GM11168 (cell line): Measurements from ENCODE around the gene CDH13.

Experiments
- in situ Hi-C: fragments of 300-500 bp; cut with MboI; formaldehyde crosslinking; loops from one replicate; pipeline ENCODE4 v1.12.0; 2022; ENCODE audit warnings: low sequenced_read_pairs; ENCODE audit not compliant: unreplicated experiment

Gene CDH13

DNA sequence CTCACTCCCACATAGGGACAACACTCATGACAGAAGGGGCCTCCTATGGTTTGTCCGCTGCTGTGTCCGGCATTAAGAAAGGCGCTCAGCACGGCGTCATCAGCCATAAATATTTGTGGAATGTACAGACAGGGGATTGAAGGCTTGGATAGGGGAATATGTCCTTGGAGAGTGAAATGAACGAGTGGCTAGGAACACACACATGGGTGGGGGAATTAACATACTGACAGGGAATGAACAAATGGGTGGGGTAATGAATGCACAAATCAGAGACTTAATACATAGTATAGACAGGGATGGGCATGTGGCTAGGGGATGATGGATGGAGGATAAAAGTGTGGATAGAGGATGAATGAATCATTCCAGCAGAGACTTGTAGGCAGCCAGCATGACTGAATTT, 1027.0 kb downstream of the CDH13 start:
- in situ Hi-C loops, result no loop called here

DNA sequence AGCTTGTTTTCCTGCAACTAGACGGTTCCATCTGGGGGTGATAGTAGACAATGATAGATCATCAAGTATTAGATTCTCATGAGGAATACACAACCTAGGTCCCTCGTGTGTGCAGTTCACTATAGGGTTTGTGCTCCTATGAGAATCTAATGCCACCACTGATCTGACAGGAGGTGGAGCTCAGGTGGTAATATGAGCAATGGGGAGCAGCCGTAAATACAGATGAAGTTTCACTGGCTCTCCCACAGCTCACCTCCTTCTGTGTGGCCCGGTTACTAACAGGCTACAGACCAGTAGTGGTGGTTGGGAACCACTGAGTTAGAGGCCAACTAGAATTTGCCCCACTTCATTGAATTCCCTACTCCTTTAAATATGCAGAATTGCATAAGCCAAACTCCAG, 1033.5 kb downstream of the CDH13 start:
- in situ Hi-C loops, result no loop called here

DNA sequence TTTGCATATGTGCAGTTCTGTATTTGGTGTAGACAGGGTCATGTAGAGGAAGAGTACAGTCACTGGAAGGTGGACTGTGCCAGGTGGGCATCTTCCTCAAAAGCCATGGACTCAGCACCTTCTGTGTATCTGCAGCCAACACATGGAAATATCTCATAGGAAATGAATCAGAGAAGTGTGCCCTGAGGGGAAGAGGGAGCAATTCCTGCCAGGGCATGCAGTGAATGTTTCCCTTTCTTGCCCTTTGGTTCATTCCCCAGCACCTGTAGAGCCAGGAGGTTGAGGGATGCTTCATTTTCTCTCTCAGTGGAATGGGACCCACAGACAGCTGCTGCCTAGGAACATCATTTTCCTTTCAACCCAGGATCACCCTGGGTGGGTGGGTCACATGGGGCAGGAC, 1034.9 kb downstream of the CDH13 start:
- in situ Hi-C loops, result no loop called here

DNA sequence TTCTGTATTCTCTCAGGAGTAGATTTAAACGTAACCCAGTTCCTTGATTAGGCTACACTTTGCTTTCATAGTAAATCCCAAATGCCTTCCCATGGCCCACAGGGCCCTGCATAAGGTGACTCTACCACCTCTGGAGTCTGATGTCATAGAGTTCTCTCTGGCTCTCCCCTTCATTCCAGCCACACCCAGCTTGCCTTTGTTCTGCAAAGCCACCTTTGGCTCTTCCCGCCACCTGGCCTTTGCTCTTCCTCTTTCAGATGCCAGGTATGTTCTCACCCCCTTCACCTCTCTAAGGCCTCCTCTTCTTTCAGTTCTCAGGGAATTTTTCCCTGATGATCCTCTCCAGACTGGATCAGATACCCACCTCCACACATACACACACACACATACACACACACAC, 1039.7 kb downstream of the CDH13 start:
- in situ Hi-C loops, result no loop called here

DNA sequence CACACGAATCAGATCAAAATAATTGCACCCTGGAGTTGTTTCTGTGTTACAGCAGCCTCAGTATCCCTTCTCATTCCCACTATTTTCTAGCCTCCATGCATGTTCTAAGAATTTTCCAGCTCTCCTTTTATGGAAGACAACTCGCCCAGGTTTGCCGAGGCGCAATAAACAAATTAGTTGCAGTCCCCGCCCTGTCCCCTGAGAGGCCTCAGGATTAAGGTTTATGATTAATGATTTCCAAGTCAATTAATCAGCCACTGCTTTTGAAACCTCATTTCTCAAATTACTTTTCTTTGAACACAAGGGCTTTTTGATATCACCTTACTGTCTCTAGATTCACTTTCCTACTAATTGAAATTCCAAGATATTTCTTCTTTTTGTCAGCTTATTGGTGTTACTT, 1042.7 kb downstream of the CDH13 start:
- in situ Hi-C loops, result no loop called here

DNA sequence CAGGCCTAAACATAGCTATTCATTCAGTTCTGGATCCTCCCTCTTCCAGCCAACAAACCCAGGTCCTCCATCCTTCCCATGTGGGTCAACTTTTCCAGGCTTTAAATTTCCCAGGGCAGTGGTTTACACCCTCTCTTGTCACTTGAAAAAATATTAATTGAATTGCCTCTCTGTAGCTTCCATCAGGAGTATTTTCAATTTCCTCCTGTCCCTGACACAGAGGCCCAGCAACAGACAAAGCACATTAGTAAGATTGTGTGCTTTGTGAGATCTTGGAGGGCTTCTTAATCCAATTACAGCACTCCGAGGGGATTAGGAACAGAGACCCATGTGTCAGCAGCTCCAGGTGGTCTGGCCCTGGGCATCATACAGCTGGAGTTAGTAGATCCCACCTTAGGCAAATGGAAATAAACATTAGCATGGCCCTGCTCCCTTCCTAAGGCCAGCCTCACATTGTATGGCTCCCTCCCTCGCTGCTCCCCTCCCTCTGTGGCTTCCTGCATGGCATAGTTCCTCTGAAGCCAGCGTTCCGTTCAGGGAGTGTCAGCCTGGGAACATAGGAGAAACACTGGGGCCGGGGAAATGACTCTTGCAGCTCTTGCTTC, 1048.3 kb downstream of the CDH13 start:
- in situ Hi-C loops, result no loop called here

DNA sequence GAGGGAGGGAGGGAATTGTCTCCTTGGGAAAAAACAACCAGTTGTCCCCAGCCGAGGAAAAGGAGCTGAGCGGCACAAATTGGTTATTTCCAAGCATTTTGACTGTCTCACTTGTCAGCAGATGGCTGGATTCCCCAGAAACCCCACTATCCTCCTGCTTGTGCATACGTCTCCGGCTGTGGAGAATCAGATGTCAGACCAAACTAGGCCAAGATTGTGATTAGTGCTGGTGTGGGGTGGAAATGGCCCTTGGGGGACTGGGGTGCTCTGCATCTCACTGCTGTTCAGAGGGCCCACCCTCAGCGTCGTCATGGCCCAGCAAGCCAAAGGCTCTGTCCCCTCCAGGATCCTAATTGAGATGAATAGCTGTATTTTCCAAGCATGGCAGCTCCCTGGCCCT, 1049.3 kb downstream of the CDH13 start:
- in situ Hi-C loops, result no loop called here

DNA sequence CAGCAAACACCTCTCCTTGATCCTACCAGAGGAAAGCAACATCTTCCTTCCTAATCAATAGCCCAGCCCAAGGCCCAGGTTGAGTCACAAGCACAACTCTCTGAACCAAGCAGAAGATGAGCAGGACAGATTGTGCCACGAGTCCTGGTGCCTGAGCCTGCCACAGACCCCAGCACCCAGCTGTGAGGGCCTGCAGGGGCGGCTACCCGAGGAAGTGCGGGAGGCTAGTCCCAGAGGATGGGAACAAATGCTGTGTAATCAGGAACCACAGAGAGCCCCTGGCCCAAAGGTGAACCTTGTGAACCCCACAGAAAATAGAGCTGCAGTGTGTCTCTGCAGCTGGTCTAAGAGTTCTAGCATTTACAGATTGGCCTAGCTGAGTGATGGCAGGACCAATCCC, 1054.2 kb downstream of the CDH13 start:
- in situ Hi-C loops, result no loop called here

DNA sequence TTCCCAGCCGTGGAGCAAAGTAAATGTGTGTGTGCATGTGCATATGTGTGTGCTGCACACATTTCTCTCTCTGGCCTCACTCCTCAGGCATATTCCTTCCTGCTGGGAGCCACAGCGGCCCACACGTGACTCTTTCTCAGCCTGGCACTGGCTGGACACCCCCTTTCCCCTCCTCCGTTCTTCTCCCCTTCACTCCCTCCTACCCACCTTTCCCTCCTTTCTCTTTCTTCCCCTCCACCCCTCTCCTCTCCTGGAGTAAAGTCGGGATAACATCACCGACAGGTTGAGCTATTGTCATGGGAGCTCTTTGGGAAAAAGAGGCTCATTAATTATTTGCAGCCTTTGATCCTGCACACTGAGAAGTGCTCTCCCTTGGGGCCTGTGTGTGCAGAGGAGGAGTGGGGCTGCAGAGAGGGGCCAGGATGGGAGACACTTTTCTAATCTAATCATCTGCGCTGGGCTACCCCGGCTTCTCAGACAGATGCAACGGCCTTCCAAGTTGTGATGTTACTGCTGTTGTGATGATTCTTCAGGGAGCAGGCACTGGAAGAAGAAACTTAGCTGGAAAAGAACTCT, 1054.7 kb downstream of the CDH13 start:
- in situ Hi-C loops, result no loop called here

DNA sequence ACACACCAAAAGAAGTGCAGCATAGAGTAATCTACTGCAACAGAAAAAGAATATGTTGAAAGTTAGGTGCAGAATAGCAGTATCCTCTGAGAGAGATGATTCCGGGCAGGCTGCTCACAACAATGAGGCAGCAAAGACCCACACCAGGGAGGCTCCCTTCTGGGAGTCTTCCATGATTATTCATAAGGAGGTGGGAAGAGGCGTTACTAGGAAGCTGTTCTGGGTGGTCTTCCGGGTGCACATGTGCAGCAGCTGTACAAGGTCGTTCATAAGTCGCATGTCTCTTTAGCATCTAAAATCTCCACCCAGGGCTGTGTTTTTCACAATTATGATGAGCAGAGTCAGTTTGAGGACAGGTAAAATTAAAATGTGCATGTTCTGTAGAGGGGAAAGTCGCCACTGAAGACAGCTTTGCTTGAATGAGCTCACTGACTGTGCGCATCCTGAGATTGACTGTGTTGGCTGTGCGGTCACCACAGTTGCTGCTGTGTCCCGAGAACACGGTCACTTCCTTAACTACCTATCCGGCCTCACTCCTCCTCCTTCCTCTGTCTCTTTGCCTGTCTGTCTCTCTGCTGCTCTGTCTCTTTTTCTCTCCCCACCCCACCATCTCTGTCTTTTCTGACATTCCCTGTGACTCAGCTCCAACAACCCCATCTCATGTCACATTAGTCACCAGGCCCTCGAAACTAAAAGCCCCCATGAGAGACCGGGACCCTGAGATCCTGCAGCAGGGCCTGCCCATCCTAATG, 1055.5 kb downstream of the CDH13 start:
- in situ Hi-C loops, result no loop called here

DNA sequence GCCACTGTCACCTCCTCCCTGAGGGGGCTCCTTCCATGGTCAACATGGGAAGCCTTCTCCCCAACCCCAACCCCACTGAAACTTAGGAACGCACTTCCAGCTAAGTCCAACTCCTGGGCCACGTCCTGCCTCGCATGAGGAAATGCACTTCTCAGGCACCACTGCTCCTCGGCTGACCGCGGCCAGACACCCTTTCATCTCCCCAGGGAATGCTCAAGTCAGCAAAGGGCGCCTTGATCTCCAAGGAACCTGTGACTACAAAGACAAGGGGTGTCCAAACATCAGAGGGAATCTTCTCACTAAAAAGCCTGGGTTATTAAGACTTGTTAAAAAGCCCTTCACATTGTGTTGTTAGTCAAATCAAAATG, 1056.1 kb downstream of the CDH13 start:
- in situ Hi-C loops, result no loop called here

DNA sequence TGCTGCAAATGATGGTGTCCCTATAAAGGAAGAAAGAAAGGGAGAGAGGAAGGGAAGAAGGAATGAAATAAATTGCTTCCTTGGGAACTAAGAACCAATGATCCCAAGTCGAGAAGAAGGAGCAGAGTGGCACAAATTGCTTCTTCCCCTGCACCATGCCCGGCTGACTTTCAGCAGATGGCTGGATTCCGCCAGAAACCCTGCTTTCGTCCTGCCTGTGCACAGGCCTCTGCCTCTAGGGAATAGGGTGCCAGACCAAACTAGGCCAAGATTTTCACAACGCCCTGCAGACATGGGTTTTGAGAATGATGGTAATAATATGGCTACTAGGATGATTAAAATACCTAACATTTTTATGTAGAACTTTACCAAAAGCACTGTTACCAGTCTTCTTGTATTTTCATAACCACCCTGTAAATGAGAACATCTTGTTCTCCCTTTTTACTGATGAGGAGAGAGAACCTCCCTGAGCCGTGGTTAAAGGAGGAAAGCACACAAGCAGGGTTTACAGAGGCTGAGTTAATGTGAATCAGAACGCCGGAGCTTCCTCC, 1058.9 kb downstream of the CDH13 start:
- in situ Hi-C loops, result no loop called here

DNA sequence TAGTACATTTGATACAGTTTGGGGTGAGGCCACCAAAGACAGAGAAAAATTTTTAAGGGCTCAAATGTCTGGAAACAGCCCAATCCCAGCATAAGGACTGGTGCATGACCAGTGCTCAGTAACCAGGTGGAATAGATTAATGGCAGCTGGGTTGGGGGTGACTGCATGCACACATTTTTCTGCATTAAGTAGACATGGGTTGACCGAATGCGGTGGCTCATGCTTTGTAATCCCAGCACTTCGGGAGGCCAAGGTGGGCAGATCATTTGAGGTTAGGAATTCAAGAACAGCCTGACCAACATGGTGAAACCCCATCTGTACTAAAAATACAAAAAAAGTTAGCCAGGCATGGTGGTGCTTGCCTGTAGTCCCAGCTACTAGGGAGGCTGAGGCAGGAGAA, 1060.0 kb downstream of the CDH13 start:
- in situ Hi-C loops, result no loop called here

DNA sequence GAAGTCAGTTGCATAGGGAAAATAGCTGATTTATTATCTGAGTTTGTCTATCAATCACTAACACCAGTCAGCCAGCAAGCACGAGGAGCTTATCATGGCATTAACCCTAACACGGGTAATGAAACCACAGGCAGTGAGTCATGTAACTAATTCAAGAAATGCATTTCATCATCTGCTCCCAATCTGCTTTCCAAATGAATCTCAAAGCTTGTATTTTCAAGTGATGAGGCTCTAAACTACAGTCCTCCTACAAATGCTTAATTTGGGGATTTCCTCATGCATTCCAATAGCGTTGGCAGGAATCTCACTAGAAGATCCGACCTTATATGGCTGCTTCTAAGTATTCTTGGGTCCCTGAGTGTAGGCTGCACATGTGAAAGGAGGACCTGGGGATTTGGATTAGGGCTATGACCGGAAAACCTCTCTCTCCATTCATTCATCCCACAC, 1062.6 kb downstream of the CDH13 start:
- in situ Hi-C loops, result no loop called here

DNA sequence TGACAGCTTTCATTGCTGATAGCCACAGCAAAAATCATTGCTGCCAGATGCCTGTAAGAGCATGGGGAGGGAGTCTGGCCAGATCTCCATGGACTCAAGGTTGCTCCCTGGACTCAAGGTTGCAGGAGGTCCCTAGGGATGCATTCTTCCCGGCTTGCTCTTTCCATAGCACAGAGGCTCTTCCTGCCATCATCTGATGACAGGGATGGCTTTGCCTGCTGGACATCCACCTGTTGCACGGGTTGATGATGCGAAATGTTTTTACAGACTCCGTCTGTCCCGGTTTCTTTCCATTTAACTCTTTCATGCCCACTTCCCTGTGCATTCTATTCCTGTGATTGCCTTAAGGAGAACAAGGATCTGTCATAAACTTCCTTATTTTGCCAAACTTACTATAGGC, 1065.5 kb downstream of the CDH13 start:
- in situ Hi-C loops, result no loop called here

DNA sequence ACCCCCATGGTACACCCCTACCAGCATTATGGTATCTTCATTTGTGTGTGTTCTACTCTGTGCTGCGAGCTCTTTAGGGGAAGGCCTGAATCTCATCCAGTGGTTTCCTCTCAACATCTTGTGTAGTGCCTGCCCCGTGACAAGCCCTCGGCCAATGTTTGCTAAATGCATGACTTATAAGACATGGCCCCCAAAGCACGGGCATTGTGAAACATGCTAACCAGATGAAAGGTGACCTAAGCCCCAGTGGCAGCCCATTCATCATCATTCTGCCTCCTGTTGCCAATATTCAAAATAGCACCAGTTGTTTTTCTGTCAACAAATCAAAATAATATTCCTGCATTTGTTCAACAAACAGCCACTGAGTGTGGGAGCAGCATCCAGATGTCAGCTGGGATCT, 1072.2 kb downstream of the CDH13 start:
- in situ Hi-C loops, result no loop called here

DNA sequence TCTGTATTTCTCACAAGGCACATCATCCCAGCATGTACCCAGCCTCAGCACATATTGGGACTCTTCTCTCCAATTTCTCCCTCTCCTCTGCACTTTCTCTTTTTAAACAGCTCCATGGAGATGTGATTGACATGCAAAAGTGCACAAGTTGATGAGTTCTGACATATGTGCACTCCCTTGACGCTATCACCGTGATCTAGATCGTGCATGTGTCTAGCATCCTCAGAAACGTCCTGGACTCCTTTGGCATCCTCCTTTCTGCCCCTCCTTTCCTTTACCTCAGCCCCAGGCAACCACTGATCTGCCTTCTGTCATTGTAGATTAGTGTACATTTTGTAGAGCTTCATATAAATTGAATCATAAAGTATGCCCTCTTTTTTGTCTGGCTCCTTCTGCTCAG, 1073.0 kb downstream of the CDH13 start:
- in situ Hi-C loops, result no loop called here

DNA sequence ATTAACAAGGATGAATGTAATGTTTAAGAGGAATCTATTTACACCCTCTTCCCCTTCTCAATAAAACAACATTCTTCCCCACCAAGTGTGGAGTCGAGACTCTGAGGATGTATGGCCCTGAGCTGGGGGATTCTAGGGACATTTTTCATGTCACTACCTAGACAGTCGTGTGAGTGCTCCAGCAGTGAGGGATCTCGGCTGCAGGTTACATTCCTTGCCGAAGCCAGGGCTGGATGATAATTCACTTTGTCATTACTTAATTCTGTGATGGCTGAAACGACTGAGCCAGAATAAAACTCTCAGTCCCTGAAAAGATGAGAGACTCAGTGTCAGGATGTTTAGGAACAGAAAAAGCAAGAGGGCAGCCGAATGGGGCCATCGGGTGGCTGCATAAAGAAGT, 1074.1 kb downstream of the CDH13 start:
- in situ Hi-C loops, result no loop called here

DNA sequence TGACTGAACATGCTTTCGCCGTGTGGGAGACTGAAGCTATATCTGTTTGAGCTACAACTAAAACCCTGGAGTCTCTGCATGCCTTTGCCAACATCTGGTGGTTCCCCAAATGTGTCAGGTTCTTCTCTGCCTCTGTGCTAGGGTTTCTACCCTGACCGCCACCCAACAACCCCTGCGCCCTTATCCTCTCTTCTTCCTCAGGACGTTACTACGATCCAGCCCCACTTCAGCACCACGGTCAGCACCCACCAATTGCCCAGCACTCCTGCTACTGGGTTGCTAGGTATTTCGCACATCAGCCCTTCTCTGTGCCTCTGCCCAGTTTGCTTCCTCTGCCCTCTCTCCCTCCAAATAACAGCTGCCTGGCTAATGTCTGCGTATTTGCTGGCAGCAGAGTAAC, 1074.7 kb downstream of the CDH13 start:
- in situ Hi-C loops, result no loop called here

DNA sequence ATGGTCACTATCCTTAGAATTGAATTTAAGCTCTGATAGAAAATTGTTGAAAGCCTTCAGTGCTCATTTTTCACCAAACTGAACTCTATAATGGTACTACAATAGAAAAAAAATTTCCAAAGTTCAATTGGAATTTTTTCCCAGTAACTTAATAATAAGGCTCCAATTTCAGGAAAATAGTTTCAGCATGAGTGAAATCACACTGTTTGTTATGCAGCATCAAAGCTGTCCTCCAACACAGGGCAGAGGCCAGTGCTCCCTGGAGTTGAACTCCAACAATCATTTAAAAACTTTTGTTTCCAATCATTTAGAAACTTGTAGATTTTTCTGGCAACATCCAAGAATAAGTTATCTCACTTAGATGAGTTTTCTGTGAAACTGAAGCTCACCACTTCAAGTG, 1077.9 kb downstream of the CDH13 start:
- in situ Hi-C loops, result no loop called here

DNA sequence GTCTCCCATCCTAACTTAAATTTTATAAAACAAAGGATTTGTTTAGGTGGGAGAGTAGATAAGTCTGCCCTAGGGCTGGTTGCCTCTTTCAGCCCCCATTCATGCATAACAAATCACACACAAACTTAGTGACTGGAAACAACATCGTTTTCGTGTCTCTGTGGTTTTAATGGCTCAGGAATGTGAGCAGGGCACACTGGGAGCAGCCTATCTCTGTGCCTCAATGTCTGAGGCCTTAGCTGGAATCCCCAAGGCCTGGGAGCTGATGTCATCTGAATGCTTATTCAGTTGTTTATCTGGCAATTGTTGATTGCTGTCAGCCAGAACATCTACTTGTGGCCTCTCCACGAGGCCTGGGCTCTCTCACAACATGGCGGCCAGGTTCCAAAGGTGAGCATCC, 1079.1 kb downstream of the CDH13 start:
- in situ Hi-C loops, result no loop called here

DNA sequence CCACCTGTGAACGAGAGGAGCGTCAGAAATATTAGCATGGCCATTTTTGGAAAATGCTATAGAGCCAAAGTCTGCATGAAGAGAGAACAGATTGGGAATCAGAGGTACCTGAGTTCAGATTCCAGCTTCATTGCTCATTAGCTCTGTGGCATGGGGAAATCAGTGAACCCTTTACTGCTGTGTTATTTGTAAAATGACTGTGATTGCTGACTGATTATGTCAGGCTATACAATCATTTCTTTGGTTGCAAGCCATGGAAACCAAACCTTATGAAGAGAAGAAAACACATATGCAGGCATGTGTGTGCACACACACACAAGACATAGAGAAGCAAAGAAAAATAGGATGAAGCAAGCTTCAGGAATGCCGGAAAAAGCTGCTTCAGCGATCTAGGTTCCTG, 1079.6 kb downstream of the CDH13 start:
- in situ Hi-C loops, result no loop called here
